GM12878 (cell line): ENCODE results near the gene ACOT6.

ENCODE experiments used
- BMI1 ChIP-seq: fragments of 450-650 bp; IDR thresholded peaks from 2 replicates; pipeline ENCODE4 v1.6.1; 2016; ENCODE audit warnings: mild to moderate bottlenecking, moderate library complexity, borderline replicate concordance
- CBX5 ChIP-seq: sonication (generic); IDR thresholded peaks from 2 replicates; pipeline ENCODE4 v1.6.1; 2016; ENCODE audit warnings: low read depth, moderate library complexity, mild to moderate bottlenecking, inconsistent platforms
- DPF2 ChIP-seq: fragments of 450-650 bp; IDR thresholded peaks from 2 replicates; pipeline ENCODE4 v1.6.1; 2017; ENCODE audit warnings: mild to moderate bottlenecking
- FOXM1 ChIP-seq: IDR thresholded peaks from 2 replicates; pipeline ENCODE4 v1.6.1; 2012; ENCODE audit warnings: low read depth, mild to moderate bottlenecking, inconsistent platforms, low read length, moderate library complexity
- MXI1 ChIP-seq: fragments of 150-350 bp; IDR thresholded peaks from 2 replicates; pipeline ENCODE4 v1.6.1; 2011; ENCODE audit warnings: low read depth, mild to moderate bottlenecking, inconsistent platforms, low read length, improper control_type of control experiment
- POLR2A ChIP-seq: IDR thresholded peaks from 2 replicates; pipeline ENCODE4 v1.6.1; 2011; ENCODE audit warnings: low read depth, mild to moderate bottlenecking, low read length
- RAD21 ChIP-seq: IDR thresholded peaks from 2 replicates; pipeline ENCODE4 v1.6.1; 2011; ENCODE audit warnings: mild to moderate bottlenecking, low read depth, low read length, moderate library complexity; ENCODE audit not compliant: insufficient read depth
- RCOR1 ChIP-seq: conservative IDR thresholded peaks from 2 replicates; pipeline ENCODE4 v1.6.1; 2012; ENCODE audit warnings: low read depth, low read length, improper control_type of control experiment
- SP1 ChIP-seq: IDR thresholded peaks from one replicate; pipeline ENCODE4 v1.6.1; 2011; ENCODE audit warnings: low read depth, low read length
- STAT1 ChIP-seq: fragments of 450-650 bp; conservative IDR thresholded peaks from 2 replicates; pipeline ENCODE4 v1.6.1; 2014; ENCODE audit warnings: antibody characterized with exemption, mild to moderate bottlenecking
- YY1 ChIP-seq: IDR thresholded peaks from 2 replicates; pipeline ENCODE4 v1.6.1; 2011; ENCODE audit warnings: low read depth, mild to moderate bottlenecking, low read length
- TF ChIP-seq, protein P1 (sequence below), 3 experiments: IDR thresholded peaks in 2 of 3; conservative IDR thresholded peaks in 1 of 3; 2 replicates each; pipeline ENCODE4 v1.5.1; 2011; ENCODE audit warnings: low read depth in 3 of 3, low read length in 3 of 3, mild to moderate bottlenecking in 3 of 3, control low read depth in 2 of 3, moderate library complexity in 2 of 3, inconsistent platforms in 1 of 3, mixed read lengths in 1 of 3; ENCODE audit not compliant: control insufficient read depth in 2 of 3, insufficient read depth in 1 of 3; ENCODE audit errors: extremely low read depth in 1 of 3
- TF ChIP-seq, protein P2 (sequence below): IDR thresholded peaks from 2 replicates; pipeline ENCODE4 v1.6.1; 2012; ENCODE audit warnings: low read depth, low read length, improper control_type of control experiment

DNA sequence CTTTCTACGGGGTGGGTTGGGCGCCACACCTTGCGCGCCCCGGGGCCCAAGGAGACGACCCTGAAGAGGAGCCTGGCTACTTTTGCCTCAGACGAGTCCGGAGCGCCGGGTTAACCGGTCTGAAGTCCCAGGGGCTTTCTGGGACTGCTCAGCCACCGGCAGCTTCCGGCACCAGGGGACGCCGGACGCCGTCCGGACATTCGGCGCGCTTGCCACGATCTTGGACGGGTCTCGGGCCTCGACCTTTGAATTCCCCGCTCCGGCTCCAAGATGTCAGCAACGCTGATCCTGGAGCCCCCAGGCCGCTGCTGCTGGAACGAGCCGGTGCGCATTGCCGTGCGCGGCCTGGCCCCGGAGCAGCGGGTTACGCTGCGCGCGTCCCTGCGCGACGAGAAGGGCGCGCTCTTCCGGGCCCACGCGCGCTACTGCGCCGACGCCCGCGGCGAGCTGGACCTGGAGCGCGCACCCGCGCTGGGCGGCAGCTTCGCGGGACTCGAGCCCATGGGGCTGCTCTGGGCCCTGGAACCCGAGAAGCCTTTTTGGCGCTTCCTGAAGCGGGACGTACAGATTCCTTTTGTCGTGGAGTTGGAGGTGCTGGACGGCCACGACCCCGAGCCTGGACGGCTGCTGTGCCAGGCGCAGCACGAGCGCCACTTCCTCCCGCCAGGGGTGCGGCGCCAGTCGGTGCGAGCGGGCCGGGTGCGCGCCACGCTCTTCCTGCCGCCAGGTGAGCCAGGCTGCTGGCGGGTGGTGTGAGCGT is 20.4 kb upstream of the ACOT6 start, which contains the start of gene ACOT4:
- TF ChIP-seq RCOR1 (no peak), DPF2 (peak; percentile 86; the same call in 1 of the 2 replicates), STAT1 (no peak), CBX5 (no peak), POLR2A (peak; percentile 67), BMI1 (no peak), YY1 (no peak), SP1 (no peak), FOXM1 (no peak), MXI1 (peak; percentile 39), RAD21 (no peak)
- TF ChIP-seq, protein P1, sequence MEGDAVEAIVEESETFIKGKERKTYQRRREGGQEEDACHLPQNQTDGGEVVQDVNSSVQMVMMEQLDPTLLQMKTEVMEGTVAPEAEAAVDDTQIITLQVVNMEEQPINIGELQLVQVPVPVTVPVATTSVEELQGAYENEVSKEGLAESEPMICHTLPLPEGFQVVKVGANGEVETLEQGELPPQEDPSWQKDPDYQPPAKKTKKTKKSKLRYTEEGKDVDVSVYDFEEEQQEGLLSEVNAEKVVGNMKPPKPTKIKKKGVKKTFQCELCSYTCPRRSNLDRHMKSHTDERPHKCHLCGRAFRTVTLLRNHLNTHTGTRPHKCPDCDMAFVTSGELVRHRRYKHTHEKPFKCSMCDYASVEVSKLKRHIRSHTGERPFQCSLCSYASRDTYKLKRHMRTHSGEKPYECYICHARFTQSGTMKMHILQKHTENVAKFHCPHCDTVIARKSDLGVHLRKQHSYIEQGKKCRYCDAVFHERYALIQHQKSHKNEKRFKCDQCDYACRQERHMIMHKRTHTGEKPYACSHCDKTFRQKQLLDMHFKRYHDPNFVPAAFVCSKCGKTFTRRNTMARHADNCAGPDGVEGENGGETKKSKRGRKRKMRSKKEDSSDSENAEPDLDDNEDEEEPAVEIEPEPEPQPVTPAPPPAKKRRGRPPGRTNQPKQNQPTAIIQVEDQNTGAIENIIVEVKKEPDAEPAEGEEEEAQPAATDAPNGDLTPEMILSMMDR (IDR thresholded peaks at IDR 0.05 in 2 of 3, conservative IDR thresholded peaks at IDR 0.05 in 1 of 3; ENCODE audit: control insufficient read depth in 2 of 3, extremely low read depth in 1 of 3, insufficient read depth in 1 of 3, low read depth in 3 of 3, low read length in 3 of 3) = peak in 1 of 3 experiments; percentile 15; a peak in 3 of 6 replicates
- TF ChIP-seq, protein P2, sequence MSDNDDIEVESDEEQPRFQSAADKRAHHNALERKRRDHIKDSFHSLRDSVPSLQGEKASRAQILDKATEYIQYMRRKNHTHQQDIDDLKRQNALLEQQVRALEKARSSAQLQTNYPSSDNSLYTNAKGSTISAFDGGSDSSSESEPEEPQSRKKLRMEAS = 0 out of 2 replicates have a peak, but pooled peaks have one; percentile 34
